C4-2B (cell line): ENCODE measurements around the gene MYO7B.

Experiments used
- ZFX ChIP-seq: fragments of 450-650 bp; IDR thresholded peaks from 2 replicates; pipeline ENCODE4 v1.6.1; 2017
- TF ChIP-seq, protein P1 (sequence below): fragments of 450-650 bp; conservative IDR thresholded peaks from 2 replicates; pipeline ENCODE4 v1.5.1; 2017; ENCODE audit warnings: mild to moderate bottlenecking

- TF ChIP-seq, protein P1, sequence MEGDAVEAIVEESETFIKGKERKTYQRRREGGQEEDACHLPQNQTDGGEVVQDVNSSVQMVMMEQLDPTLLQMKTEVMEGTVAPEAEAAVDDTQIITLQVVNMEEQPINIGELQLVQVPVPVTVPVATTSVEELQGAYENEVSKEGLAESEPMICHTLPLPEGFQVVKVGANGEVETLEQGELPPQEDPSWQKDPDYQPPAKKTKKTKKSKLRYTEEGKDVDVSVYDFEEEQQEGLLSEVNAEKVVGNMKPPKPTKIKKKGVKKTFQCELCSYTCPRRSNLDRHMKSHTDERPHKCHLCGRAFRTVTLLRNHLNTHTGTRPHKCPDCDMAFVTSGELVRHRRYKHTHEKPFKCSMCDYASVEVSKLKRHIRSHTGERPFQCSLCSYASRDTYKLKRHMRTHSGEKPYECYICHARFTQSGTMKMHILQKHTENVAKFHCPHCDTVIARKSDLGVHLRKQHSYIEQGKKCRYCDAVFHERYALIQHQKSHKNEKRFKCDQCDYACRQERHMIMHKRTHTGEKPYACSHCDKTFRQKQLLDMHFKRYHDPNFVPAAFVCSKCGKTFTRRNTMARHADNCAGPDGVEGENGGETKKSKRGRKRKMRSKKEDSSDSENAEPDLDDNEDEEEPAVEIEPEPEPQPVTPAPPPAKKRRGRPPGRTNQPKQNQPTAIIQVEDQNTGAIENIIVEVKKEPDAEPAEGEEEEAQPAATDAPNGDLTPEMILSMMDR = no peak
- no peak for TF ChIP-seq ZFX
Measured at GRCh38 chr2:127558911-127559310, 23.4 kb downstream of the MYO7B start.
